CD4-positive, alpha-beta T cell (primary cell): ENCODE results near the gene ZNF81. TPM values are rescaled to one million over a fixed set of nuclear protein-coding genes. Genes with fewer than 3 reads are reported as not detected.

Experiments
- ATAC-seq: fragments of 200-7000 bp; cut with Tn5 transposase; one replicate; pipeline ENCODE4 v1.10.0; 2022; ENCODE audit warnings: mild to moderate bottlenecking; ENCODE audit not compliant: poor library complexity
- CTCF ChIA-PET: fragments of 350-600 bp; sonication (Branson Sonifier 250); formaldehyde crosslinking; loops from one replicate; lab custom pipeline; 2021; ENCODE audit warnings: antibody characterized with exemption, inconsistent platforms; lab: Charles Lee
- POLR2A ChIA-PET: fragments of 350-600 bp; sonication (Branson Sonifier 250); formaldehyde crosslinking; loops from one replicate; lab custom pipeline; 2021; ENCODE audit warnings: antibody characterized with exemption, inconsistent platforms; lab: Charles Lee
- DNase-seq, 14 experiments: peaks; one replicate each; pipeline ENCODE4 v3.0.0-alpha.2; 2013 to 2020; ENCODE audit warnings: mixed read lengths in 2 of 14
- H3K27ac ChIP-seq, 2 donors: one replicate each; pipeline versions ENCODE4 v1.5.1 to v1.7.0; 2013; ENCODE audit warnings: low read length in 2 of 2, low read depth in 1 of 2, mild to moderate bottlenecking in 1 of 2
- H3K27me3 ChIP-seq, 2 experiments: 1 replicate in 1 of 2; 2 replicates in 1 of 2; pipeline versions ENCODE4 v1.6.1 to v1.7.0; 2013; ENCODE audit warnings: low read length in 2 of 2, control low read depth in 1 of 2, mild to moderate bottlenecking in 1 of 2, moderate library complexity in 1 of 2; ENCODE audit not compliant: insufficient read depth in 2 of 2, control insufficient read depth in 1 of 2
- H3K36me3 ChIP-seq: one replicate; pipeline ENCODE4 v1.6.1; 2013; ENCODE audit warnings: low read length, control low read depth; ENCODE audit not compliant: insufficient read depth
- H3K4me1 ChIP-seq: one replicate; pipeline ENCODE4 v1.6.1; 2013; ENCODE audit warnings: low read length, control low read depth; ENCODE audit not compliant: insufficient read depth
- H3K4me3 ChIP-seq: one replicate; pipeline ENCODE4 v1.5.1; 2013; ENCODE audit warnings: mild to moderate bottlenecking, low read length, moderate library complexity
- H3K9me3 ChIP-seq, 2 experiments: 1 replicate in 1 of 2; 2 replicates in 1 of 2; pipeline versions ENCODE4 v1.6.1 to v1.7.0; 2013; ENCODE audit warnings: low read length in 2 of 2, mild to moderate bottlenecking in 2 of 2, control low read depth in 1 of 2, moderate library complexity in 1 of 2; ENCODE audit not compliant: control insufficient read depth in 1 of 2, insufficient read depth in 1 of 2
- H3K27ac Mint-ChIP-seq: one replicate; pipeline ENCODE4 v1.8.0; 2020; ENCODE audit warnings: mixed read lengths
- H3K27me3 Mint-ChIP-seq: one replicate; pipeline ENCODE4 v1.8.0; 2021; ENCODE audit warnings: mixed read lengths
- H3K36me3 Mint-ChIP-seq: one replicate; pipeline ENCODE4 v1.8.0; 2021; ENCODE audit warnings: low read depth, mixed read lengths
- H3K4me1 Mint-ChIP-seq: one replicate; pipeline ENCODE4 v1.8.0; 2021; ENCODE audit warnings: low read depth, mixed read lengths
- H3K4me3 Mint-ChIP-seq: one replicate; pipeline ENCODE4 v1.8.0; 2020; ENCODE audit warnings: mild to moderate bottlenecking, mixed read lengths
- H3K9me3 Mint-ChIP-seq: one replicate; pipeline ENCODE4 v1.8.0; 2020; ENCODE audit warnings: mixed read lengths
- intact Hi-C, 2 experiments: fragments of 100-400 bp; cut with DNase I in 1 of 2; cut with micrococcal nuclease in 1 of 2; formaldehyde crosslinking; loops; one replicate each; pipeline versions ENCODE4 v1.15.1 to v1.9.0; 2023 to 2025; cut with DNase I, micrococcal nuclease
- total RNA-seq, 174 experiments: library from RNA in 2 of 174; stranded (reverse) in 2 of 174; gene quantifications; one replicate each; pipeline ENCODE4 v1.2.3 and lab custom pipeline; 2021 to 2026
- TF ChIP-seq, protein P1 (sequence below): fragments of 200-600 bp; IDR thresholded peaks from one replicate; pipeline ENCODE4 v1.8.0; 2022; ENCODE audit warnings: antibody characterized with exemption, mild to moderate bottlenecking

Gene ZNF81
- total RNA-seq, 2 experiments from 2014 or later, result 5.1 to 5.7 TPM

DNA sequence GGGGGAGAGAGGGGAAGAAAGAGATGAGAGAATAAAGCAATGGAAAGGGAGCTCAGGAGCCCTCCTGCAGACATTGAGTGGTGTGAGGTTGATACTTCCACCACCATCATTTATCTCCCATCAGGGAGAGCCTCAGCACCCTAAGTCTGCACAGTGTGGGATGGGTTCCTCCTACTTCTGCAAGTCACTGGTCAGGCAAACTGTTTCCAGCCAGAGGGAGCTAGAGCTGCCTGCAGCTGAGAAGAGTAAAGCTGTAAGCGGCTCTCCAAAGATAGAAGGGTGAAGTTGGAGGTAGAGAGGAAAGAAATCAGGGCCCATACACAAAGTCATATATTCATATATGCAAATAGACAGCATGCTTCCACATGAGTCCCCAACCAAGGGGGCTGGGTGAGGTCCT is 21.9 kb upstream of the ZNF81 start:
- ATAC-seq (no peak), DNase-seq (no peak)
- Mint-ChIP-seq H3K9me3 (no peaks in the 10 kb centered on the region), H3K27me3 (no peaks in the 10 kb centered on the region), H3K4me1 (no peaks in the 10 kb centered on the region), H3K4me3 (no peak overlapping the region), H3K36me3 (no peaks in the 10 kb centered on the region), H3K27ac (no peak overlapping the region)
- TF ChIP-seq, protein P1, sequence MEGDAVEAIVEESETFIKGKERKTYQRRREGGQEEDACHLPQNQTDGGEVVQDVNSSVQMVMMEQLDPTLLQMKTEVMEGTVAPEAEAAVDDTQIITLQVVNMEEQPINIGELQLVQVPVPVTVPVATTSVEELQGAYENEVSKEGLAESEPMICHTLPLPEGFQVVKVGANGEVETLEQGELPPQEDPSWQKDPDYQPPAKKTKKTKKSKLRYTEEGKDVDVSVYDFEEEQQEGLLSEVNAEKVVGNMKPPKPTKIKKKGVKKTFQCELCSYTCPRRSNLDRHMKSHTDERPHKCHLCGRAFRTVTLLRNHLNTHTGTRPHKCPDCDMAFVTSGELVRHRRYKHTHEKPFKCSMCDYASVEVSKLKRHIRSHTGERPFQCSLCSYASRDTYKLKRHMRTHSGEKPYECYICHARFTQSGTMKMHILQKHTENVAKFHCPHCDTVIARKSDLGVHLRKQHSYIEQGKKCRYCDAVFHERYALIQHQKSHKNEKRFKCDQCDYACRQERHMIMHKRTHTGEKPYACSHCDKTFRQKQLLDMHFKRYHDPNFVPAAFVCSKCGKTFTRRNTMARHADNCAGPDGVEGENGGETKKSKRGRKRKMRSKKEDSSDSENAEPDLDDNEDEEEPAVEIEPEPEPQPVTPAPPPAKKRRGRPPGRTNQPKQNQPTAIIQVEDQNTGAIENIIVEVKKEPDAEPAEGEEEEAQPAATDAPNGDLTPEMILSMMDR, result no peak
- intact Hi-C loops, result no loop called here
- ChIA-PET POLR2A (no interaction called here), CTCF (no interaction called here)
- no peaks in the 10 kb centered on the region for H3K4me1 ChIP-seq
- no peak overlapping the region for H3K27ac ChIP-seq
- no peaks in the 10 kb centered on the region for H3K36me3 ChIP-seq
- H3K9me3 ChIP-seq, result no peaks in the 10 kb centered on the region
- no peak overlapping the region for H3K4me3 ChIP-seq
- no peaks in the 10 kb centered on the region for H3K27me3 ChIP-seq

DNA sequence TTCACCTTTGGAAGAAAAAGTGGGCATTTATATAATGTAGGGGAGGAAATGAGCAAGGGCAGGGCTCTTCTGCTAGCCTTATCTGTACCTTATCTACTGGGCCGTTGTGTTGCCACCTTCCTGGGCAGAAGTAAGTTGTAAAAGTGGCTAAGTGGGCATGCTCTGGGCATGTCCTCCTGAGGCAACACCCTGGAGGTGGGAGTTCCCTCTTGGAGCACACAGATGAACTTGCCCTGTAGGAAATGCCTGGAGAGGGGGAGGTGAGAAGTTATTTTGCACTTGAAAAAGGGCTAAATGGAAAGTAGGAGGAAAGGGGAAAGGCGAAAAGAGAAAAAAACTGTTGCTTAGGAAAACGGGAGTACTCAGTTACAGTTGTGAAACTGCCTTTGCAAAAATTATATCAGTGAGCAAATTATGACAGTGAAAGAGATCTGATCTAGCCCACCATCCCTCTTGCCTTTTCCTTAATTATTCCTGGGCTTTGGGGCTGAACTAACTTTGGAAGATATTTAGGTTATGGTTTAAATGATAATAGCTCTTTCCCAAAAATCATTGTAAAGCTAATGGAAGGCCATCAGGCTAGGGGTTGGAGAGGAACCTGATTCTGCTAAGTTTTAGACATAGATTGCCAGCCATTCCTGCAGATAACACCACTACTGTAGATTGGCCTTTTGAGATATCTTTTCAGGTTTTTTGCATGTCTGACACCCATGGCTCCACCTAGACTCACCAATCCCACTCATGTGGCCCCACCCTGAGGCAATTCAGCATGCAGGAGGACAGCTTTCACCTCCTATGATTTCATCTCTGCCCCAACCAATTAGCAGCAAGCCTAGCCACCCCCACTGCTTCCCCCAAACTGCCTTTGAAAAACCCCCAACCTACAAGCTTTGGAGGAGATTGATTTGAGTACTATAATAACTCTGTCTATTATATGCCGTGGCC is 20.5 kb upstream of the ZNF81 start:
- Histone ChIP-seq H3K4me1 (no peaks in the 10 kb centered on the region), H3K27me3 (no peaks in the 10 kb centered on the region), H3K9me3 (no peaks in the 10 kb centered on the region), H3K4me3 (no peak overlapping the region), H3K36me3 (no peaks in the 10 kb centered on the region), H3K27ac (no peak overlapping the region)
- Mint-ChIP-seq H3K27ac (no peak overlapping the region), H3K4me1 (no peaks in the 10 kb centered on the region), H3K27me3 (no peaks in the 10 kb centered on the region), H3K9me3 (no peaks in the 10 kb centered on the region), H3K4me3 (no peak overlapping the region), H3K36me3 (no peaks in the 10 kb centered on the region)
- DNase-seq (no peak), ATAC-seq (no peak)
- ChIA-PET CTCF (no interaction called here), POLR2A (no interaction called here)
- TF ChIP-seq, protein P1, result no peak
- intact Hi-C loops, result no loop called here

DNA sequence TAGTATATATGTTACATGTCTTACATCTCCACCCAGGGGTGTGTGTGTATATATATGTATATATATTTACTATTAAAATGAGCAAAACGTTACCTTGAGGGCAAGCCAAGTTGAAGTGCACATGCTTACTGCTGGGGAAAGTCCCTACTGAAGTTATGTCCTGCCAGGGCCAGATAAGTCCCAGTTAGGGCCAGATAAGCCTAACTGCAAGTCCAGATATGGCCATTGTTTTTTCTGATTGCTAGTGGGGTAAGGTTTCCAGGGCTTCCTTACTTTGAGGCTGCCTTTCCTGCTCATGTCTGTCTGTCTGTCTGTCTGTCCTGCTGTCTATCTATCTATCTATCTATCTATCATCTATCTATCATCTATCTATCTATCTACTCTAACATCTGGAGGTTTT is 19.3 kb upstream of the ZNF81 start:
- Mint-ChIP-seq H3K4me3 (no peak overlapping the region), H3K27me3 (no peaks in the 10 kb centered on the region), H3K9me3 (no peaks in the 10 kb centered on the region), H3K36me3 (no peaks in the 10 kb centered on the region), H3K4me1 (no peaks in the 10 kb centered on the region), H3K27ac (no peak overlapping the region)
- ChIA-PET POLR2A (no interaction called here), CTCF (no interaction called here)
- DNase-seq (no peak), ATAC-seq (no peak)
- intact Hi-C loops, result no loop called here
- TF ChIP-seq, protein P1, result no peak
- no peaks in the 10 kb centered on the region for H3K9me3 ChIP-seq
- no peak overlapping the region for H3K4me3 ChIP-seq
- H3K27me3 ChIP-seq, result no peaks in the 10 kb centered on the region
- H3K4me1 ChIP-seq, result no peaks in the 10 kb centered on the region
- H3K27ac ChIP-seq, result no peak overlapping the region
- H3K36me3 ChIP-seq, result no peaks in the 10 kb centered on the region
